Loucy (cell line): Measurements from ENCODE around the gene RHAG.
"Not testable (repeated sequence)": the region's sequence is repeated elsewhere in the genome, so short reads cannot be mapped to it uniquely, and the experiment has no call there.

Source experiments
- H2AFZ ChIP-seq: fragments of 200-600 bp; sonication (generic); 2 replicates; pipeline ENCODE4 v1.6.0; 2016; ENCODE audit warnings: antibody characterized with exemption, mild to moderate bottlenecking, low read length, moderate library complexity
- H3F3A ChIP-seq: fragments of 200-600 bp; 2 replicates; pipeline ENCODE4 v1.6.0; 2016; ENCODE audit warnings: antibody characterized with exemption, low read depth, mild to moderate bottlenecking
- H3K27me3 ChIP-seq: fragments of 200-600 bp; sonication (generic); 2 replicates; pipeline ENCODE4 v1.6.1; 2014; ENCODE audit warnings: low read length, mild to moderate bottlenecking; ENCODE audit not compliant: insufficient read depth, poor library complexity, severe bottlenecking
- H3K36me3 ChIP-seq: fragments of 200-600 bp; sonication (generic); 2 replicates; pipeline ENCODE4 v1.6.1; 2016; ENCODE audit warnings: low read length; ENCODE audit not compliant: insufficient read depth
- H3K4me1 ChIP-seq: fragments of 200-600 bp; sonication (generic); 2 replicates; pipeline ENCODE4 v1.5.1; 2014; ENCODE audit warnings: low read length, mild to moderate bottlenecking; ENCODE audit not compliant: insufficient read depth, poor library complexity, severe bottlenecking
- H3K4me2 ChIP-seq: fragments of 200-600 bp; sonication (generic); 2 replicates; pipeline ENCODE4 v1.6.0; 2014; ENCODE audit warnings: antibody characterized with exemption, low read length, low read depth, mild to moderate bottlenecking; ENCODE audit not compliant: poor library complexity, severe bottlenecking
- H3K4me3 ChIP-seq: fragments of 200-600 bp; sonication (generic); 2 replicates; pipeline ENCODE4 v1.5.1; 2014; ENCODE audit warnings: low read length, mild to moderate bottlenecking, mixed read lengths; ENCODE audit not compliant: poor library complexity, severe bottlenecking
- H3K79me2 ChIP-seq: fragments of 200-600 bp; sonication (generic); 2 replicates; pipeline ENCODE4 v1.6.1; 2014; ENCODE audit warnings: low read length; ENCODE audit not compliant: insufficient read depth
- H3K9ac ChIP-seq: fragments of 200-600 bp; sonication (generic); 2 replicates; pipeline ENCODE4 v1.6.0; 2014; ENCODE audit warnings: mild to moderate bottlenecking, low read depth, low read length, moderate library complexity; ENCODE audit not compliant: poor library complexity, severe bottlenecking
- H3K9me2 ChIP-seq: fragments of 200-600 bp; sonication (generic); replicated peaks from 2 replicates; pipeline ENCODE4 v1.6.1; 2016; ENCODE audit warnings: low read depth, low read length, mixed read lengths
- H3K9me3 ChIP-seq: fragments of 200-600 bp; sonication (generic); 2 replicates; pipeline ENCODE4 v1.6.1; 2014; ENCODE audit warnings: mild to moderate bottlenecking, antibody characterized with exemption, low read length, low read depth; ENCODE audit not compliant: insufficient read depth
- H4K20me1 ChIP-seq: fragments of 200-600 bp; sonication (generic); 2 replicates; pipeline ENCODE4 v1.6.0; 2014; ENCODE audit warnings: antibody characterized with exemption, low read length, mild to moderate bottlenecking; ENCODE audit not compliant: insufficient read depth, poor library complexity, severe bottlenecking
- EZH2phosphoT487 ChIP-seq: fragments of 200-600 bp; IDR thresholded peaks from 2 replicates; pipeline ENCODE4 v1.6.1; 2018; ENCODE audit warnings: antibody characterized with exemption, mild to moderate bottlenecking, moderate library complexity, borderline replicate concordance
- TF ChIP-seq, protein P1 (sequence below): fragments of 200-600 bp; sonication (generic); conservative IDR thresholded peaks from 2 replicates; pipeline ENCODE4 v1.5.1; 2014; ENCODE audit warnings: mild to moderate bottlenecking, antibody characterized with exemption, low read length

RHAG gene

GRCh38 chr6:49633541-49633940 is 3.1 kb downstream of the RHAG start:
- no peaks in the 10 kb centered on the region for H3K79me2 ChIP-seq
- no peaks in the 10 kb centered on the region for H3F3A ChIP-seq
- H3K27me3 ChIP-seq: no peaks in the 10 kb centered on the region
- H3K9me2 ChIP-seq: no peaks in the 10 kb centered on the region
- no peak overlapping the region for H3K4me3 ChIP-seq
- TF ChIP-seq EZH2phosphoT487: no peak
- TF ChIP-seq, protein P1, sequence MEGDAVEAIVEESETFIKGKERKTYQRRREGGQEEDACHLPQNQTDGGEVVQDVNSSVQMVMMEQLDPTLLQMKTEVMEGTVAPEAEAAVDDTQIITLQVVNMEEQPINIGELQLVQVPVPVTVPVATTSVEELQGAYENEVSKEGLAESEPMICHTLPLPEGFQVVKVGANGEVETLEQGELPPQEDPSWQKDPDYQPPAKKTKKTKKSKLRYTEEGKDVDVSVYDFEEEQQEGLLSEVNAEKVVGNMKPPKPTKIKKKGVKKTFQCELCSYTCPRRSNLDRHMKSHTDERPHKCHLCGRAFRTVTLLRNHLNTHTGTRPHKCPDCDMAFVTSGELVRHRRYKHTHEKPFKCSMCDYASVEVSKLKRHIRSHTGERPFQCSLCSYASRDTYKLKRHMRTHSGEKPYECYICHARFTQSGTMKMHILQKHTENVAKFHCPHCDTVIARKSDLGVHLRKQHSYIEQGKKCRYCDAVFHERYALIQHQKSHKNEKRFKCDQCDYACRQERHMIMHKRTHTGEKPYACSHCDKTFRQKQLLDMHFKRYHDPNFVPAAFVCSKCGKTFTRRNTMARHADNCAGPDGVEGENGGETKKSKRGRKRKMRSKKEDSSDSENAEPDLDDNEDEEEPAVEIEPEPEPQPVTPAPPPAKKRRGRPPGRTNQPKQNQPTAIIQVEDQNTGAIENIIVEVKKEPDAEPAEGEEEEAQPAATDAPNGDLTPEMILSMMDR: no peak
- no peaks in the 10 kb centered on the region for H4K20me1 ChIP-seq
- H3K9ac ChIP-seq: no peak overlapping the region
- H3K4me2 ChIP-seq: no peak overlapping the region
- no peak overlapping the region for H2AFZ ChIP-seq
- H3K9me3 ChIP-seq: no peaks in the 10 kb centered on the region
- no peaks in the 10 kb centered on the region for H3K4me1 ChIP-seq
- H3K36me3 ChIP-seq: no peaks in the 10 kb centered on the region

DNA sequence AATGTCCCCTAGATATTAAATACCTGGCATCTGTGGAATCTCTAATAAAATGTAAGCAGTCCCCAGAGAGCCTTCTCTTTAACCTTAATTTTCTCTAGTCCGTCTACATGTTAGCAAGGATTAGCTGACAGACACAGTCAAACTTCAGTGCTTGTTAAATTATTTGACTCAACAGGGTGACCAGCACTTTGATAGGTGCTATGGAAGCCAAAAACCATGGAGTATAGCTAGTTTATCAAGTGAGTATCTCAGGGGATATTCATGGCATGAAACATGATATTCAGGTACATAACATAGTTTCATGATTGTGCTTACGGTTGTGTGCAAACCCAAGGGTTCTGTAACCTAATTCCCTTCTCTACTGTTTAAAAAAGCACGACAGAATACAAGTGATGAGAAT is 3.9 kb downstream of the RHAG start:
- Histone ChIP-seq H3F3A (no peaks in the 10 kb centered on the region), H3K4me3 (no peak overlapping the region), H3K9ac (no peak overlapping the region), H3K9me3 (no peaks in the 10 kb centered on the region), H3K79me2 (no peaks in the 10 kb centered on the region), H3K4me1 (no peaks in the 10 kb centered on the region), H2AFZ (no peak overlapping the region), H3K36me3 (no peaks in the 10 kb centered on the region), H3K27me3 (no peaks in the 10 kb centered on the region), H4K20me1 (no peaks in the 10 kb centered on the region), H3K9me2 (no peaks in the 10 kb centered on the region), H3K4me2 (no peak overlapping the region)
- TF ChIP-seq, protein P1: no peak

- not testable (repeated sequence) for H3K9me3 ChIP-seq, H4K20me1 ChIP-seq, H3K4me3 ChIP-seq, H3K36me3 ChIP-seq, H3K4me2 ChIP-seq, H3F3A ChIP-seq, H3K9me2 ChIP-seq, H3K9ac ChIP-seq, H3K4me1 ChIP-seq, H3K27me3 ChIP-seq, H3K79me2 ChIP-seq, H2AFZ ChIP-seq
Observed at GRCh38 chr6:49629485-49630088, 7.1 kb downstream of the RHAG start.

DNA sequence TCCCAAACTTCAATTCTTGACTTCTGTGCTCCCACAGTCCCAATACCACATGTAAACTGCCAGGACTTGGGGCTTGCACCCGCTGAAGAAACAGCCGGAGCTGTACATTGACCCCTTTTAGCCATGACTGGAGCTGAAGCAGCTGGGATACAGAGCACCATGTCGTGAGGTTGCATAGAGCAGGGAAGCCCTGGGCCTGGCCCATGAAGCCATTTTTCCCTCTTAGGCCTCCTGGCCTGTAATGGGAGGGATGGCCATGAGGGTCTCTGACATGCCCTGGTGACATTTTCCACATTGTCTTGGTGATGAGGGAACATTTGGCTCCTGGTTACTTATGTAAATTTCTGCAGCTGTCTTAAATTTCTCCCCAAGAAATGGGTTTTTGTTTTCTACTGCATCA is 9.8 kb downstream of the RHAG start:
- no peaks in the 10 kb centered on the region for H3K79me2 ChIP-seq
- no peaks in the 10 kb centered on the region for H3K27me3 ChIP-seq
- H3K4me3 ChIP-seq: no peak overlapping the region
- H3K4me1 ChIP-seq: no peaks in the 10 kb centered on the region
- TF ChIP-seq EZH2phosphoT487: no peak
- TF ChIP-seq, protein P1: no peak
- no peak overlapping the region for H2AFZ ChIP-seq
- H3K36me3 ChIP-seq: no peaks in the 10 kb centered on the region
- no peaks in the 10 kb centered on the region for H3K9me3 ChIP-seq
- H3K9me2 ChIP-seq: no peaks in the 10 kb centered on the region
- no peaks in the 10 kb centered on the region for H3F3A ChIP-seq
- no peaks in the 10 kb centered on the region for H4K20me1 ChIP-seq
- no peak overlapping the region for H3K9ac ChIP-seq
- no peak overlapping the region for H3K4me2 ChIP-seq
